GM19099 (cell line): ENCODE measurements around the gene WNT7A.

Experiments used
- POLR2A ChIP-seq: IDR thresholded peaks from 3 replicates; pipeline ENCODE4 v1.6.1; 2011; ENCODE audit warnings: low read depth; ENCODE audit not compliant: insufficient read length; ENCODE audit errors: extremely low read depth

Gene WNT7A

GRCh38 chr3:13792512-13793371 is 87.1 kb downstream of the WNT7A start:
- no peak for TF ChIP-seq POLR2A

DNA sequence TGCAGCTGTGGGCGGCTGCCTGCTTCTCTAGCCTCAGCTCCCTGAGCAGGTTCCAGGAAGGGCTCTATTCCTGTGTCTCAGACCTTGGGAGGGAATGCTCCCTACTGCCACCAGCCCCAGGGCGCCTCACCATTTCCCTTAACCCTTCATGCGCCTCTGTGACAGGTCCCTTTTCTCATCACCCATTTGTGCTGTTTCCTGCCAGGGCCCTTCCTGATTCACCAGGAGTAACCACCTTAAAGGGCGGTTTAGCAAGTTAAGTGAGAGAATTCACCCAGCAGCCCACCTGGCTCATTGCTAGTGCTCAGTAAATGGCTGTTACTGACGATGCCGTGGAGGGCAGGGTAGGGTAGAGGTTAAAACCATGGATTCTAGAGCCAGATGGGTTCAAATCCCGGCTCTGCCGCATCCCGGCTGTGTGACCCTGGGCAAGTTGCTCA is 87.8 kb downstream of the WNT7A start:
- TF ChIP-seq POLR2A, result no peak

DNA sequence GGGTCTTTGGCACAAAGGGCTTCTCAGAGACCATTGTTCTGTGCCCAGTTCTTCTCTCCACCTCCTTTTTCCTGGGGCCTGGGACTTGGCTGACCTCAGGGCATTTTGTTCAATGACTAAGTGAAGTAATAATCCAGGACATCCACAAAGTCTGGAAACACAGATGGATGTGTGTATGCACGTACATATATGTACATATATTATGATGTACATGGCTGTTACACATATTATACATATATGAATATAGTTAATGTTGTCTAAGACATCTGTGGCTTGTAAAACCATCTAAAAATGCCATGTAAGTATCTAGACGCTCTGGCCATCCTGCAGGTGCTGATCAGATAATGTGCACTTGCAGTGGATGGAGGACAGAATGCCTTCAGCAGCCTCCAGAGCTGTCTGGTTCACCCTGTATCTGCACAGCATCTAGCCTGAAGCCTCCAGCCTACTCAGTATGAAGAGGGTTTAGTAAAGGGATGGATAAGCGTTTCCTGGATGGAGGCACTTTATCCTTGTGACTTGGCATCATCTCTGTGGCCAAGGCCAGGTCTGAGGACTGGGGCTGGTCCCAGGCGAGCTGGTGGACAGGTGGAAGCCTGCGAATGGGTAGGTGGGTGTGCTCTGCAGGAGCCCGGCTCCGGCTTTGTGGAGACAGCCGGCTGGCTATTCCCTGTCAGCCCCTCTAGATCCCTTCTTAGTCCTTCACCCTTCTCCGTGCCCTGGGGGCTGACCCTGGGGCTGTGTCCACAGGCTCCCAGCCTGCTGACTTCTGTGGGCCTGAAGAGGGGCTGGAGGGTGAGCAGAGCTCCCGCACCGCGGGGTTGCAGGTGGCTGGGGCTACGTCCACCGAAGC is 88.4 kb downstream of the WNT7A start:
- no peak for TF ChIP-seq POLR2A

DNA sequence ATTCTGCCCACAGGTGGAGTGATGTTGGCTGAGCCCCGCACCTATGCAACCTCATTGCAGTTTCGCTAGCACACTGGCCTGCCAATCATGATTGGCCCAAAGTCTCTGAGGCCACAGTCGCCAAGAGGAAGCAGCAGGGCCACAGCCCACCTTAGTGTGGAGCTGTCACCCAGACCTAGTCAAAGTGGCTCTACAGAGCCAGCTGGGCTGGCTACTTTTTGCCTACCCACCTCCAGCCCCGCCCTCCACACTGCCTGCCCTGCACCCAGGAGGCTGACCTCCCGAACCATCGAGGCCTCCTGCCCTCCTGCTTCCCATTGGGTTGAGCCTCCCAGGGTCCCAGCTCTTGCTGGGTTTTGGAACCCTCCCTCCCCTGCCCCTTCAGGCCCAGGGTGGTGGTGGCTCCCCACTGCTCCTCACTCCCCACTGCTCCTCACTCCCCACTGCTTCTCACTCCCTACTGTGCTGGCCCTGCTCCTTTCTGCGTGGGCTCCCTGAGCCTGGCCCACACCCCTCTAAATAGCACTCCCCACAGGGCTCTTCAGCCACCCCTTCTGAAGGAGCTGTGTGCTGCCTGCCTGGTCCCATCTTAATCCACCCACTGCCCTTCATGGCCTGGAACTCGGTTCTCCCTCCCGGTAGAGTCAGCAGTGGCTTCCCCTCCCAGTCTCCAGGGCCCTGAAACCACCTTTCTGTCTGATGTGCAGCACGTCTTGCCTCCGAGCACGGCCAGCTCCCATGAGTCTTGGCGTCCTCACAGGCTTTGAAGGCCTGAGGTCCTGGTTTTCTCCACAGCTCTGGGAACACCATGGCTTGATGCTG is 89.3 kb downstream of the WNT7A start:
- TF ChIP-seq POLR2A, result no peak

- TF ChIP-seq POLR2A, result no peak
Observed at GRCh38 chr3:13788522-13789424, 91.1 kb downstream of the WNT7A start.

DNA sequence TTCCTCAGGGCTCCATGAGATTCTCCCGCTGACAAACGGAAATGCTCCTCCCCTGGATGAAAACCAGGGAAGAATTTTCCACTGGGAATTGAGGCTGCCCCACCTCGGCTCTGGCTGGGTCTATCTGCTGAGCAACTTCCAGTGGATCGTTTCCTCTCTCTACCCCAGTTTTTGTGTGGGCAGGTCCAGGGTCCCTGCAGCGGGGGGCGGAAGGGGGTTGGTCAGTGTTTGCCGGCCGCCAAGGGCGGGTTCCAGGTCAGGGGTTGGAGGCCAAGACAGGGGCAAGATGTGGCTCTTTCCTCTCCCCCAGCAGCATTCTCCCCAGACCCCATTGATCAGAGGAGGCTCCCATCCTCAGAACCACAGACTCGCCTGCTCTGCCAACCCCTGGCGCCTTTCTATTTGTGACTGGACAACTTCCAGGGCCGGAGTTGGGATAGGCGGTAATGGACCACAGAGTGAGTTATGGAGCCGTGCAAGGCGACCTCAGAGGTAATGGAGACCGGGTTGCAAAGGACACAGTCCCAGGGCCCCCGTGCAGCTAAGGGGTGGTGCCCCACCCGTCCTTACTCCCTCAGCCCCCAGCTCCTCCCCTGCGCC is 92.2 kb downstream of the WNT7A start:
- no peak for TF ChIP-seq POLR2A

GRCh38 chr3:13786811-13787210 is 93.1 kb downstream of the WNT7A start:
- TF ChIP-seq POLR2A, result no peak

GRCh38 chr3:13785853-13786436 is 93.9 kb downstream of the WNT7A start:
- TF ChIP-seq POLR2A, result no peak

DNA sequence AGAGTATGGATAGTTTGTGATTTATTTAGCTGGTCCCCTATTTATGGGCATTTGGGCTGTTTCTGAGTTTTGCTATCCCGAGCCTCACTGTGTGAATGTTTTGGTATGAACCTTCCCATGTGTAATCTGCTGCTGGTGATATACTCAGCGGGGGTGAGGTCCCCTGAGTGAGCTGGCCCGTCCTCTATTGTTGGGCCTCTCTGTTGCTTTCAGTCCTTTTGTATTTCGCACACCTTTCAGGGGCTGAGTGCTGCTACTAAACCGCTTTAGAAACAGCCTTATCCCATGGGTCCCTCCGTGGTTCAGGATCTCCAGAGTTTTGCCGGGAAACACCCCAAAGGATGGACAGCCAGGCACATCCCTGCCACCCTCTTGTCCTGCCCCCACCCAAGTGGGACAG is 94.5 kb downstream of the WNT7A start:
- TF ChIP-seq POLR2A, result no peak

GRCh38 chr3:13783476-13783875 is 96.4 kb downstream of the WNT7A start:
- no peak for TF ChIP-seq POLR2A

GRCh38 chr3:13782501-13782900 is 97.4 kb downstream of the WNT7A start:
- no peak for TF ChIP-seq POLR2A

DNA sequence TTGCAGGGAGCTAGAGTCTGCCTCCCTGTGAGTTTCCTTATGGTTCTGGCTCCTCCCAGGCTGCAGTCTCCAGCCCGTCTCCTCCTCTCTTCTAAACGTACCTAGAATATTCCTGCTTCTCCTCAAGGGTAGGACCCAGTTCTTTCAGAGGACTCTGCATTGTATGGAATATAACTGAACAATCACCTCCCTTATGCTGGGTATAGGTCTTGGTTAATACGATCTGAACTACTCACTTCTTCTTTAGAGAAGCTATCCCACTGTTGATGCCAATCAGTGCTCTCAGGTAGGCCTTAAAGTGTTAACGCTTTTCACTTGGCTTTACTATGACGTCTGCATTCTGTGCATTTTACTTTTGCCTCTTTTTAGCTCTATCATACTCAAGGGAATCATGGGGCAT is 98.5 kb downstream of the WNT7A start:
- TF ChIP-seq POLR2A, result no peak
